ENCODE data around the gene ARHGEF2. TPM values are rescaled to one million over a fixed set of nuclear protein-coding genes. Genes with fewer than 3 reads are reported as not detected.
A peak's percentile ranks its signal among the peaks of the same experiment; 100 is the strongest.

ARHGEF2 gene
- total and polyA plus RNA-seq, 2 donors (not counting 1 experiment from before 2014, with no cell fraction given), result 103 to 276 TPM

GRCh38 chr1:156001662-156002171, 23.4 kb upstream of the ARHGEF2 start:
- Histone ChIP-seq H3K9me3 (ENCODE audit: control insufficient read depth, insufficient read depth, low read depth, low read length) (no peaks in the 10 kb centered on the region), H2AFZ (ENCODE audit: low read length) (no peak overlapping the region), H3K27me3 (ENCODE audit: control insufficient read depth, insufficient read depth, low read length) (no peaks in the 10 kb centered on the region), H3K4me2 (ENCODE audit: extremely low read depth, insufficient read depth, low read length) (no peak overlapping the region), H3K4me3 (replicated peaks in 1 of 4; ENCODE audit: control extremely low read depth in 1 of 4, insufficient read depth in 1 of 4, low read depth in 3 of 4, low read length in 4 of 4) (no peak overlapping the region), H3K9ac (ENCODE audit: insufficient read depth, low read length) (no peak overlapping the region), H3K79me2 (ENCODE audit: control insufficient read depth, insufficient read depth, low read length) (no peaks in the 10 kb centered on the region), H4K20me1 (ENCODE audit: control insufficient read depth, extremely low read depth, insufficient read depth, low read length) (no peaks in the 10 kb centered on the region), H3K36me3 (ENCODE audit: control insufficient read depth, insufficient read depth, low read length) (peaks cover 1% of the 10 kb centered on the region), H3K27ac (ENCODE audit: insufficient read depth, low read length) (no peak overlapping the region), H3K4me1 (ENCODE audit: control insufficient read depth, extremely low read depth, insufficient read depth, low read length) (no peaks in the 10 kb centered on the region)
- no peak for TF ChIP-seq CTCF (conservative IDR thresholded peaks at IDR 0.05 in 1 of 2, IDR thresholded peaks at IDR 0.05 in 1 of 2; ENCODE audit: low read depth in 1 of 2, low read length in 2 of 2)
- no peak for TF ChIP-seq EZH2 (IDR thresholded peaks at IDR 0.05; ENCODE audit: low read length, missing control alignments)
- peak in 1 of 2 donors; percentile 79 for DNase-seq (ENCODE audit: low read depth in 2 of 2)

GRCh38 chr1:156001021-156001661, 22.8 kb upstream of the ARHGEF2 start:
- DNase-seq (ENCODE audit: low read depth in 2 of 2), result no peak
- H3K79me2 ChIP-seq (ENCODE audit: control insufficient read depth, insufficient read depth, low read length), result no peaks in the 10 kb centered on the region
- H3K4me1 ChIP-seq (ENCODE audit: control insufficient read depth, extremely low read depth, insufficient read depth, low read length), result no peaks in the 10 kb centered on the region
- no peaks in the 10 kb centered on the region for H3K9me3 ChIP-seq (ENCODE audit: control insufficient read depth, insufficient read depth, low read depth, low read length)
- H4K20me1 ChIP-seq (ENCODE audit: control insufficient read depth, extremely low read depth, insufficient read depth, low read length), result no peaks in the 10 kb centered on the region
- no peak overlapping the region for H3K4me2 ChIP-seq (ENCODE audit: extremely low read depth, insufficient read depth, low read length)
- H3K27ac ChIP-seq (ENCODE audit: insufficient read depth, low read length), result no peak overlapping the region
- no peaks in the 10 kb centered on the region for H3K27me3 ChIP-seq (ENCODE audit: control insufficient read depth, insufficient read depth, low read length)
- no peak overlapping the region for H3K4me3 ChIP-seq (replicated peaks in 1 of 4; ENCODE audit: control extremely low read depth in 1 of 4, insufficient read depth in 1 of 4, low read depth in 3 of 4, low read length in 4 of 4)
- H2AFZ ChIP-seq (ENCODE audit: low read length), result no peak overlapping the region
- no peak overlapping the region for H3K9ac ChIP-seq (ENCODE audit: insufficient read depth, low read length)
- no peaks in the 10 kb centered on the region for H3K36me3 ChIP-seq (ENCODE audit: control insufficient read depth, insufficient read depth, low read length)
- TF ChIP-seq EZH2 (IDR thresholded peaks at IDR 0.05; ENCODE audit: low read length, missing control alignments), result no peak

GRCh38 chr1:155999964-156000363, 21.6 kb upstream of the ARHGEF2 start:
- no peaks in the 10 kb centered on the region for H3K9me3 ChIP-seq (ENCODE audit: control insufficient read depth, insufficient read depth, low read depth, low read length)
- no peak overlapping the region for H2AFZ ChIP-seq (ENCODE audit: low read length)
- TF ChIP-seq CTCF (conservative IDR thresholded peaks at IDR 0.05 in 1 of 2, IDR thresholded peaks at IDR 0.05 in 1 of 2; ENCODE audit: low read depth in 1 of 2, low read length in 2 of 2) (no peak), EZH2 (IDR thresholded peaks at IDR 0.05; ENCODE audit: low read length, missing control alignments) (no peak)

More at GRCh38 chr1:155999964-156000363, 21.6 kb upstream of the ARHGEF2 start:
- no peaks in the 10 kb centered on the region for H3K27me3 ChIP-seq (ENCODE audit: control insufficient read depth, insufficient read depth, low read length)
- DNase-seq (ENCODE audit: low read depth in 2 of 2), result no peak
- no peaks in the 10 kb centered on the region for H3K4me1 ChIP-seq (ENCODE audit: control insufficient read depth, extremely low read depth, insufficient read depth, low read length)
- H3K4me2 ChIP-seq (ENCODE audit: extremely low read depth, insufficient read depth, low read length), result no peak overlapping the region
- H3K4me3 ChIP-seq (replicated peaks in 1 of 4; ENCODE audit: control extremely low read depth in 1 of 4, insufficient read depth in 1 of 4, low read depth in 3 of 4, low read length in 4 of 4), result no peak overlapping the region
- no peaks in the 10 kb centered on the region for H4K20me1 ChIP-seq (ENCODE audit: control insufficient read depth, extremely low read depth, insufficient read depth, low read length)
- no peaks in the 10 kb centered on the region for H3K36me3 ChIP-seq (ENCODE audit: control insufficient read depth, insufficient read depth, low read length)
- no peaks in the 10 kb centered on the region for H3K79me2 ChIP-seq (ENCODE audit: control insufficient read depth, insufficient read depth, low read length)
- no peak overlapping the region for H3K27ac ChIP-seq (ENCODE audit: insufficient read depth, low read length)
- H3K9ac ChIP-seq (ENCODE audit: insufficient read depth, low read length), result no peak overlapping the region

Measured in fibroblast of lung (primary cell).